ENCODE measurements around the gene PARD3B. TPM values are rescaled to one million over a fixed set of nuclear protein-coding genes. Genes with fewer than 3 reads are reported as not detected.

PARD3B gene
- total RNA-seq, 2 experiments from 2014 or later: 0.46 TPM; not detected in 1

GRCh38 chr2:205103699-205104098 lies 558.4 kb downstream of the PARD3B start:
- no peak for DNase-seq
- no peak for ATAC-seq
- no peaks in the 10 kb centered on the region for H3K36me3 Mint-ChIP-seq (ENCODE audit: low read depth)
- intact Hi-C loops (cut with DNase I, micrococcal nuclease): no loop called here
- ChIA-PET POLR2A (no interaction called here), CTCF (no interaction called here)
- H3K4me1 Mint-ChIP-seq: no peaks in the 10 kb centered on the region
- no peak overlapping the region for H3K4me3 Mint-ChIP-seq
- H3K27ac Mint-ChIP-seq: no peak overlapping the region
- no peaks in the 10 kb centered on the region for H3K27me3 Mint-ChIP-seq
- no peaks in the 10 kb centered on the region for H3K9me3 Mint-ChIP-seq (ENCODE audit: low read depth)

- POLR2A ChIA-PET: no interaction called here
- CTCF ChIA-PET: no interaction called here
- Mint-ChIP-seq H3K9me3 (ENCODE audit: low read depth) (no peaks in the 10 kb centered on the region), H3K4me3 (no peak overlapping the region), H3K27me3 (no peaks in the 10 kb centered on the region), H3K27ac (no peak overlapping the region), H3K4me1 (no peaks in the 10 kb centered on the region), H3K36me3 (ENCODE audit: low read depth) (no peaks in the 10 kb centered on the region)
- intact Hi-C loops (cut with DNase I, micrococcal nuclease): no loop called here
- no peak for DNase-seq
- ATAC-seq: no peak
Measured at GRCh38 chr2:205107810-205108209, 562.5 kb downstream of the PARD3B start.

- peaks cover 4% of the 10 kb centered on the region for H3K9me3 Mint-ChIP-seq (ENCODE audit: low read depth)
- H3K27me3 Mint-ChIP-seq: no peaks in the 10 kb centered on the region
- H3K4me3 Mint-ChIP-seq: no peak overlapping the region
- no peak overlapping the region for H3K27ac Mint-ChIP-seq
- DNase-seq (no peak), ATAC-seq (no peak)
- ChIA-PET POLR2A (no interaction called here), CTCF (no interaction called here)
- intact Hi-C loops (cut with DNase I, micrococcal nuclease): no loop called here
- peaks cover 2% of the 10 kb centered on the region for H3K4me1 Mint-ChIP-seq
- no peaks in the 10 kb centered on the region for H3K36me3 Mint-ChIP-seq (ENCODE audit: low read depth)
Measured at GRCh38 chr2:205115511-205115910, 570.2 kb downstream of the PARD3B start.

- no peak for DNase-seq
- CTCF ChIA-PET: interaction anchor here (0.7 kb wide), 1 partner anchor 105 kb away, joined by 3 read pairs; no protein-coding TSS in a partner anchor
- peak; percentile 30 for ATAC-seq
- no peak overlapping the region for H3K27ac Mint-ChIP-seq
- no peaks in the 10 kb centered on the region for H3K27me3 Mint-ChIP-seq
- peaks cover 4% of the 10 kb centered on the region for H3K9me3 Mint-ChIP-seq (ENCODE audit: low read depth)
- no peaks in the 10 kb centered on the region for H3K36me3 Mint-ChIP-seq (ENCODE audit: low read depth)
- no peak overlapping the region for H3K4me3 Mint-ChIP-seq
- peaks cover 2% of the 10 kb centered on the region for H3K4me1 Mint-ChIP-seq
- POLR2A ChIA-PET: no interaction called here
- intact Hi-C loops (cut with DNase I, micrococcal nuclease): no loop called here
Measured at GRCh38 chr2:205117125-205117524, 571.9 kb downstream of the PARD3B start.

GRCh38 chr2:205119136-205119535 lies 573.9 kb downstream of the PARD3B start:
- no peaks in the 10 kb centered on the region for H3K36me3 Mint-ChIP-seq (ENCODE audit: low read depth)
- CTCF ChIA-PET: no interaction called here
- ATAC-seq: no peak
- no peak overlapping the region for H3K27ac Mint-ChIP-seq
- peaks cover 2% of the 10 kb centered on the region for H3K4me1 Mint-ChIP-seq
- intact Hi-C loops (cut with DNase I, micrococcal nuclease): no loop called here
- no peaks in the 10 kb centered on the region for H3K9me3 Mint-ChIP-seq (ENCODE audit: low read depth)
- POLR2A ChIA-PET: no interaction called here
- no peaks in the 10 kb centered on the region for H3K27me3 Mint-ChIP-seq
- H3K4me3 Mint-ChIP-seq: no peak overlapping the region
- DNase-seq: no peak

GRCh38 chr2:205128726-205129125 lies 583.5 kb downstream of the PARD3B start:
- no peak for DNase-seq
- intact Hi-C loops (cut with DNase I, micrococcal nuclease): no loop called here
- Mint-ChIP-seq H3K4me3 (no peak overlapping the region), H3K9me3 (ENCODE audit: low read depth) (peaks cover 2% of the 10 kb centered on the region), H3K4me1 (peaks cover 17% of the 10 kb centered on the region), H3K27ac (no peak overlapping the region), H3K36me3 (ENCODE audit: low read depth) (no peaks in the 10 kb centered on the region), H3K27me3 (no peaks in the 10 kb centered on the region)
- ChIA-PET CTCF (no interaction called here), POLR2A (no interaction called here)
- no peak for ATAC-seq

GRCh38 chr2:205129531-205129930 lies 584.3 kb downstream of the PARD3B start:
- no peaks in the 10 kb centered on the region for H3K27me3 Mint-ChIP-seq
- peaks cover 2% of the 10 kb centered on the region for H3K9me3 Mint-ChIP-seq (ENCODE audit: low read depth)
- CTCF ChIA-PET: no interaction called here
- H3K36me3 Mint-ChIP-seq (ENCODE audit: low read depth): no peaks in the 10 kb centered on the region
- DNase-seq: no peak
- intact Hi-C loops (cut with DNase I, micrococcal nuclease): no loop called here
- H3K4me1 Mint-ChIP-seq: peaks cover 17% of the 10 kb centered on the region
- peak overlapping the region; percentile 8 for H3K27ac Mint-ChIP-seq
- ATAC-seq: no peak
- POLR2A ChIA-PET: no interaction called here
- H3K4me3 Mint-ChIP-seq: no peak overlapping the region

GRCh38 chr2:205130111-205130829 lies 585.0 kb downstream of the PARD3B start:
- no peak for DNase-seq
- H3K36me3 Mint-ChIP-seq (ENCODE audit: low read depth): no peaks in the 10 kb centered on the region
- H3K4me3 Mint-ChIP-seq: no peak overlapping the region
- peaks cover 1% of the 10 kb centered on the region for H3K9me3 Mint-ChIP-seq (ENCODE audit: low read depth)
- no peak for ATAC-seq
- H3K27me3 Mint-ChIP-seq: no peaks in the 10 kb centered on the region
- H3K4me1 Mint-ChIP-seq: peaks cover 17% of the 10 kb centered on the region
- ChIA-PET CTCF (interaction anchor here (1.0 to 2.5 kb wide), 3 partner anchors 10 to 258 kb away, joined by 3 to 8 read pairs (median 4); no protein-coding TSS in a partner anchor), POLR2A (no interaction called here)
- intact Hi-C loops (cut with DNase I, micrococcal nuclease): no loop called here
- no peak overlapping the region for H3K27ac Mint-ChIP-seq

GRCh38 chr2:205133544-205133943 lies 588.3 kb downstream of the PARD3B start:
- H3K4me1 Mint-ChIP-seq: peaks cover 17% of the 10 kb centered on the region

GRCh38 chr2:205138735-205139134 lies 593.5 kb downstream of the PARD3B start:
- Mint-ChIP-seq H3K27me3 (no peaks in the 10 kb centered on the region), H3K4me1 (peaks cover 5% of the 10 kb centered on the region)
- ATAC-seq: no peak

More at GRCh38 chr2:205133544-205133943, 588.3 kb downstream of the PARD3B start:
- no peaks in the 10 kb centered on the region for H3K9me3 Mint-ChIP-seq (ENCODE audit: low read depth)
- no peak for ATAC-seq
- ChIA-PET CTCF (no interaction called here), POLR2A (no interaction called here)
- H3K27me3 Mint-ChIP-seq: no peaks in the 10 kb centered on the region
- no peaks in the 10 kb centered on the region for H3K36me3 Mint-ChIP-seq (ENCODE audit: low read depth)
- intact Hi-C loops (cut with DNase I, micrococcal nuclease): no loop called here
- no peak overlapping the region for H3K4me3 Mint-ChIP-seq
- DNase-seq: no peak
- H3K27ac Mint-ChIP-seq: no peak overlapping the region

GRCh38 chr2:205139822-205140463 lies 594.7 kb downstream of the PARD3B start:
- no peaks in the 10 kb centered on the region for H3K9me3 Mint-ChIP-seq (ENCODE audit: low read depth)
- peaks cover 5% of the 10 kb centered on the region for H3K4me1 Mint-ChIP-seq
- H3K4me3 Mint-ChIP-seq: no peak overlapping the region
- no peaks in the 10 kb centered on the region for H3K27me3 Mint-ChIP-seq
- no peak for ATAC-seq
- ChIA-PET CTCF (interaction anchor here (0.8 kb wide), 1 partner anchor 9 kb away, joined by 4 read pairs; no protein-coding TSS in a partner anchor), POLR2A (interaction anchor here (0.6 kb wide), 1 partner anchor 345 kb away, joined by 5 read pairs; no protein-coding TSS in a partner anchor)
- no peak for DNase-seq
- intact Hi-C loops (cut with DNase I, micrococcal nuclease): no loop called here
- no peak overlapping the region for H3K27ac Mint-ChIP-seq
- no peaks in the 10 kb centered on the region for H3K36me3 Mint-ChIP-seq (ENCODE audit: low read depth)

More at GRCh38 chr2:205138735-205139134, 593.5 kb downstream of the PARD3B start:
- intact Hi-C loops (cut with DNase I, micrococcal nuclease): no loop called here
- no peak for DNase-seq
- H3K9me3 Mint-ChIP-seq (ENCODE audit: low read depth): no peaks in the 10 kb centered on the region
- ChIA-PET CTCF (no interaction called here), POLR2A (interaction anchor here (0.7 kb wide), 1 partner anchor 74 kb away, joined by 3 read pairs; no protein-coding TSS in a partner anchor)
- H3K4me3 Mint-ChIP-seq: no peak overlapping the region
- no peak overlapping the region for H3K27ac Mint-ChIP-seq
- no peaks in the 10 kb centered on the region for H3K36me3 Mint-ChIP-seq (ENCODE audit: low read depth)

- no peak for DNase-seq
- H3K27ac Mint-ChIP-seq: no peak overlapping the region
- H3K36me3 Mint-ChIP-seq (ENCODE audit: low read depth): no peaks in the 10 kb centered on the region
- ChIA-PET CTCF (interaction anchor here (0.7 to 1.0 kb wide), 2 partner anchors 10 to 1848 kb away, joined by 3 read pairs; no protein-coding TSS in a partner anchor), POLR2A (no interaction called here)
- intact Hi-C loops (cut with DNase I, micrococcal nuclease): no loop called here
- H3K27me3 Mint-ChIP-seq: no peaks in the 10 kb centered on the region
- ATAC-seq: no peak
- H3K9me3 Mint-ChIP-seq (ENCODE audit: low read depth): no peaks in the 10 kb centered on the region
- H3K4me1 Mint-ChIP-seq: peaks cover 5% of the 10 kb centered on the region
- H3K4me3 Mint-ChIP-seq: no peak overlapping the region
Measured at GRCh38 chr2:205141381-205141780, 596.1 kb downstream of the PARD3B start.

All from activated CD4-positive, alpha-beta T cell treated with anti-CD3 and anti-CD28 coated beads for 36 hours (primary cell).